ENCODE measurements around the gene TMEM38B.
"Not testable (repeated sequence)": the region's sequence is repeated elsewhere in the genome, so short reads cannot be mapped to it uniquely, and the experiment has no call there.

TMEM38B gene

GRCh38 chr9:105696219-105696793 is 2.0 kb downstream of the TMEM38B start:
- H3K27me3 Mint-ChIP-seq = peaks cover 2% of the 10 kb centered on the region
- no peaks in the 10 kb centered on the region for H3K9me3 Mint-ChIP-seq
- no peak overlapping the region for H3K4me3 Mint-ChIP-seq
- intact Hi-C loops (cut with micrococcal nuclease) = loop anchor here (10.0 kb wide), 1 partner anchor 252 kb away; the partner anchor contains the start of gene FSD1L
- H3K27ac Mint-ChIP-seq = no peak overlapping the region
- H3K4me1 Mint-ChIP-seq (ENCODE audit: low read depth) = peaks cover 22% of the 10 kb centered on the region
- H3K36me3 Mint-ChIP-seq (ENCODE audit: low read depth) = no peaks in the 10 kb centered on the region

- intact Hi-C loops (cut with micrococcal nuclease) = loop anchor here (10.0 kb wide), 1 partner anchor 253 kb away; the partner anchor contains the start of gene FSD1L
- H3K36me3 Mint-ChIP-seq (ENCODE audit: low read depth) = no peaks in the 10 kb centered on the region
- no peaks in the 10 kb centered on the region for H3K9me3 Mint-ChIP-seq
- no peaks in the 10 kb centered on the region for H3K27me3 Mint-ChIP-seq
- peaks cover 22% of the 10 kb centered on the region for H3K4me1 Mint-ChIP-seq (ENCODE audit: low read depth)
- no peak overlapping the region for H3K4me3 Mint-ChIP-seq
- H3K27ac Mint-ChIP-seq = no peak overlapping the region
Observed at GRCh38 chr9:105697871-105698270, 3.5 kb downstream of the TMEM38B start.

GRCh38 chr9:105698348-105698870 is 4.1 kb downstream of the TMEM38B start:
- no peak overlapping the region for H3K27ac Mint-ChIP-seq
- H3K4me3 Mint-ChIP-seq = no peak overlapping the region
- intact Hi-C loops (cut with micrococcal nuclease) = loop anchor here (10.0 kb wide), 1 partner anchor 254 kb away; the partner anchor contains the start of gene FSD1L
- H3K27me3 Mint-ChIP-seq = no peaks in the 10 kb centered on the region
- H3K4me1 Mint-ChIP-seq (ENCODE audit: low read depth) = peaks cover 19% of the 10 kb centered on the region
- H3K36me3 Mint-ChIP-seq (ENCODE audit: low read depth) = no peaks in the 10 kb centered on the region
- H3K9me3 Mint-ChIP-seq = no peaks in the 10 kb centered on the region

GRCh38 chr9:105700668-105701067 is 6.3 kb downstream of the TMEM38B start:
- H3K4me3 Mint-ChIP-seq = no peak overlapping the region
- no peaks in the 10 kb centered on the region for H3K36me3 Mint-ChIP-seq (ENCODE audit: low read depth)
- H3K4me1 Mint-ChIP-seq (ENCODE audit: low read depth) = peaks cover 7% of the 10 kb centered on the region
- H3K27me3 Mint-ChIP-seq = no peaks in the 10 kb centered on the region
- H3K27ac Mint-ChIP-seq = no peak overlapping the region
- no peaks in the 10 kb centered on the region for H3K9me3 Mint-ChIP-seq
- intact Hi-C loops (cut with micrococcal nuclease) = no loop called here

- intact Hi-C loops (cut with micrococcal nuclease) = no loop called here
- Mint-ChIP-seq H3K27me3 (no peaks in the 10 kb centered on the region), H3K27ac (no peak overlapping the region), H3K4me1 (ENCODE audit: low read depth) (peaks cover 6% of the 10 kb centered on the region), H3K4me3 (no peak overlapping the region), H3K9me3 (no peaks in the 10 kb centered on the region), H3K36me3 (ENCODE audit: low read depth) (no peaks in the 10 kb centered on the region)
Observed at GRCh38 chr9:105701145-105701544, 6.8 kb downstream of the TMEM38B start.

- Mint-ChIP-seq H3K4me3 (no peak overlapping the region), H3K27me3 (no peaks in the 10 kb centered on the region), H3K36me3 (ENCODE audit: low read depth) (no peaks in the 10 kb centered on the region), H3K4me1 (ENCODE audit: low read depth) (peaks cover 6% of the 10 kb centered on the region), H3K27ac (no peak overlapping the region), H3K9me3 (no peaks in the 10 kb centered on the region)
- intact Hi-C loops (cut with micrococcal nuclease) = no loop called here
Observed at GRCh38 chr9:105702207-105702606, 7.9 kb downstream of the TMEM38B start.

GRCh38 chr9:105703638-105704037 is 9.3 kb downstream of the TMEM38B start:
- H3K4me3 Mint-ChIP-seq; H3K27me3 Mint-ChIP-seq; H3K27ac Mint-ChIP-seq; intact Hi-C loops (cut with micrococcal nuclease); H3K9me3 Mint-ChIP-seq; H3K4me1 Mint-ChIP-seq (ENCODE audit: low read depth); H3K36me3 Mint-ChIP-seq (ENCODE audit: low read depth): not testable (repeated sequence)

- H3K4me1 Mint-ChIP-seq (ENCODE audit: low read depth) = peaks cover 6% of the 10 kb centered on the region
- H3K4me3 Mint-ChIP-seq = no peak overlapping the region
- no peaks in the 10 kb centered on the region for H3K9me3 Mint-ChIP-seq
- intact Hi-C loops (cut with micrococcal nuclease) = no loop called here
- no peaks in the 10 kb centered on the region for H3K36me3 Mint-ChIP-seq (ENCODE audit: low read depth)
- no peaks in the 10 kb centered on the region for H3K27me3 Mint-ChIP-seq
- no peak overlapping the region for H3K27ac Mint-ChIP-seq
Observed at GRCh38 chr9:105706156-105706555, 11.8 kb downstream of the TMEM38B start.

GRCh38 chr9:105708405-105708804 is 14.1 kb downstream of the TMEM38B start:
- H3K4me3 Mint-ChIP-seq = no peak overlapping the region
- no peaks in the 10 kb centered on the region for H3K9me3 Mint-ChIP-seq
- no peaks in the 10 kb centered on the region for H3K36me3 Mint-ChIP-seq (ENCODE audit: low read depth)
- H3K27ac Mint-ChIP-seq = no peak overlapping the region
- no peaks in the 10 kb centered on the region for H3K27me3 Mint-ChIP-seq
- intact Hi-C loops (cut with micrococcal nuclease) = no loop called here
- H3K4me1 Mint-ChIP-seq (ENCODE audit: low read depth) = peaks cover 6% of the 10 kb centered on the region

GRCh38 chr9:105710638-105711037 is 16.3 kb downstream of the TMEM38B start:
- H3K9me3 Mint-ChIP-seq = no peaks in the 10 kb centered on the region
- H3K27ac Mint-ChIP-seq = no peak overlapping the region
- H3K27me3 Mint-ChIP-seq = no peaks in the 10 kb centered on the region
- peaks cover 6% of the 10 kb centered on the region for H3K4me1 Mint-ChIP-seq (ENCODE audit: low read depth)
- no peaks in the 10 kb centered on the region for H3K36me3 Mint-ChIP-seq (ENCODE audit: low read depth)
- intact Hi-C loops (cut with micrococcal nuclease) = no loop called here
- no peak overlapping the region for H3K4me3 Mint-ChIP-seq

GRCh38 chr9:105711867-105712266 is 17.5 kb downstream of the TMEM38B start:
- H3K4me3 Mint-ChIP-seq = no peak overlapping the region
- H3K36me3 Mint-ChIP-seq (ENCODE audit: low read depth) = no peaks in the 10 kb centered on the region
- peaks cover 6% of the 10 kb centered on the region for H3K4me1 Mint-ChIP-seq (ENCODE audit: low read depth)
- H3K27ac Mint-ChIP-seq = no peak overlapping the region
- no peaks in the 10 kb centered on the region for H3K9me3 Mint-ChIP-seq
- intact Hi-C loops (cut with micrococcal nuclease) = no loop called here
- H3K27me3 Mint-ChIP-seq = no peaks in the 10 kb centered on the region

GRCh38 chr9:105712297-105712696 is 18.0 kb downstream of the TMEM38B start:
- H3K36me3 Mint-ChIP-seq (ENCODE audit: low read depth) = no peaks in the 10 kb centered on the region
- no peaks in the 10 kb centered on the region for H3K27me3 Mint-ChIP-seq
- peaks cover 6% of the 10 kb centered on the region for H3K4me1 Mint-ChIP-seq (ENCODE audit: low read depth)
- no peak overlapping the region for H3K4me3 Mint-ChIP-seq
- intact Hi-C loops (cut with micrococcal nuclease) = no loop called here
- H3K9me3 Mint-ChIP-seq = no peaks in the 10 kb centered on the region
- H3K27ac Mint-ChIP-seq = no peak overlapping the region

- Mint-ChIP-seq H3K36me3 (ENCODE audit: low read depth) (no peaks in the 10 kb centered on the region), H3K27me3 (no peaks in the 10 kb centered on the region), H3K4me1 (ENCODE audit: low read depth) (peaks cover 6% of the 10 kb centered on the region), H3K27ac (no peak overlapping the region), H3K4me3 (no peak overlapping the region), H3K9me3 (no peaks in the 10 kb centered on the region)
- intact Hi-C loops (cut with micrococcal nuclease) = no loop called here
Observed at GRCh38 chr9:105712773-105713172, 18.4 kb downstream of the TMEM38B start.

GRCh38 chr9:105713260-105714019 is 19.1 kb downstream of the TMEM38B start:
- H3K4me1 Mint-ChIP-seq (ENCODE audit: low read depth) = peaks cover 4% of the 10 kb centered on the region
- intact Hi-C loops (cut with micrococcal nuclease) = no loop called here
- H3K27ac Mint-ChIP-seq = no peak overlapping the region
- no peak overlapping the region for H3K4me3 Mint-ChIP-seq
- no peaks in the 10 kb centered on the region for H3K9me3 Mint-ChIP-seq
- no peaks in the 10 kb centered on the region for H3K27me3 Mint-ChIP-seq
- H3K36me3 Mint-ChIP-seq (ENCODE audit: low read depth) = no peaks in the 10 kb centered on the region

All from dendritic cell treated with granulocyte-macrophage colony-stimulating factor and Interleukin-4, amounts not matched to agents 40 ng/mL and 50 ng/mL, for 4 days (primary cell).